Superior temporal gyrus (tissue), 1 donor: ENCODE results near the gene RFLNA.
A peak's percentile ranks its signal among the peaks of the same experiment; 100 is the strongest.
"Not testable (repeated sequence)": the region's sequence is repeated elsewhere in the genome, so short reads cannot be mapped to it uniquely, and the experiment has no call there.

Experiments used
- DNase-seq: peaks from one replicate; pipeline ENCODE4 v3.0.0-alpha.2; 2016; ENCODE audit errors: extremely low spot score

Gene RFLNA

DNA sequence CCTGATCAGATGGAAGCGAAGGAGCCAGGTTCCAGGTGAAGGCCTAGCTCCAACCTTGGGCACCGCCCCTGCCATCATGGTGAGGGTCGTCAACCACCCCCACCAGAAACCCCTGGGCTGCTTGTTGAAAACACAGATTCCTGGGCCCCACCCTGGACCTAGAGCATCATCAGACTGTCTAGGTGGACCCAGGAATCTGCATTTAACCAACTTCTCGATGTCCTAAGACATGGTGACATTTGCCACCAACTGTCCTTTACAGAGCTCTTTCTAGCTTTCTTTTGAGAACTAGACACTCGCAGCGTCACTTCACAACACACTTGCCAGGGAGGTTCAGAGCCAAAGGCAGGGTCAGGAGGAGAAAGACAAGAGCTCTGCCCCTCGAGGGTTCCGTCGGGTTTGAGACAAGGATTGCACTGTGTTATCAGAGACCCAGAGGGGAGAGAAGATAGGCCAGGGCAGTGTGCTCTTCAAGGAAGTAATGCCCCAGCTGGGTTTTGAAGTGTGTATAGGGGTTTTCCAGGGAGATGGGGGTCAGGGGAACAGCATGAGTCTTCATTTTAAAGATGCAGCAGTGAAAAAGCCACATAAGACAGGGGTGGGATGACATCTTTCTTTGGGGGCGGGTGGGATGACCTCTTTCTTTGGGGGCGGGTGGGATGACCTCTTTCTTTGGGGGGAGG lies 24.6 kb downstream of the RFLNA start:
- no peak for DNase-seq

DNA sequence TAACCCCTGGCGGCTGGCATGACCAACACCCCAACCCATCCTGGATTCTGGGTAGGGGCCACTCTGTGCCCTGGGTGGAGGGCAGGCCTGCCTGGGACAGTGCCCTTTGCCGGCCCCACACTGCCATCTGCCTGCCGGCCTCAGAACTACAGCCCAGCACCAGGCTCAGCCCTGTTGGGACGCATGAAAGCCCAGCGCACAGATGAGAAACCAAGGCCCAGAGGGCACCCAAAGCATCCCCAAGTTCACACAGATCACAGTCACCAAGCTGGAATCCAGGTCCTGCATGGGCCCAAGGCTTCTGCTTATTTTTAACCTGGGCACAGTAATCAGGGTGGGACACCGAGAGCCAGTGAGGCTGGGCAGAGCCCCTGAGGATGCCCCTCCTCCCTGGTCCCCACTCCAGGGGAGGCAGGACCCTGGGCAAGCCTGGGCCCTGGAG lies 26.2 kb downstream of the RFLNA start:
- peak; percentile 81 for DNase-seq

DNA sequence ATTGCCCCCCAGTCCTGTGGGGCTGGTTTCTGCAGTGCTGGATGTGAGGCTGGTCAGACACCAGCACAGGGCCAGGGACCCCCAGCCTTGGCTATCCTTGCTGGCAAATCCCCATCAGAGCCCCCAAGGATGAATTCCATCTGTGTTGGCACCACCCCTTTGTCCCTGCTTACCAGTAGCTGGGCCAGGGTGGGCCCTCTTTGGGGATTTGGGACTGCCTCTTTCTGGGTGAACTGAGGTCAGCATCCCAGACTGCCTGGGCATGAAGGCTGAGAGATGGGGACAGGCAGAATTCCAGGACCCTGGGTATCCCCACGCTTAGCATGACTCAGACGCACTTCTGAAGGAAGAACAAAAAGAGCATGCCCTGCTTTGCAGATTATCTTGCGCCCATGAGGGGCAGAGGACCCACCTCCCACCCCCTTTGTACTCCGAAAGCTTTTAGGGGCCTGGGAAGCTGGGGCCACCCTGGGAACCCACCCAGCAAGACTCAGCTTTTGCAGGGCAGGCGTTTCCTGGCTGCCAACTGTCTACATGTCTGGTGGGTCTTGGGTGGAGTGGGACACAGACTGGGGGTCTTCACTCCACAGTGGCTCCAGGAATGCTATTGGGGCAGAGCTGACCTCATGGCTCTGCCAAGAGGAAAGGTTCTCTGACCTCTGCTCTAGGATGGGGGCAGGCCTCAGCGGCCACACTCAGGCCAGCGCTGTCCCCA lies 26.8 kb downstream of the RFLNA start:
- no peak for DNase-seq

DNA sequence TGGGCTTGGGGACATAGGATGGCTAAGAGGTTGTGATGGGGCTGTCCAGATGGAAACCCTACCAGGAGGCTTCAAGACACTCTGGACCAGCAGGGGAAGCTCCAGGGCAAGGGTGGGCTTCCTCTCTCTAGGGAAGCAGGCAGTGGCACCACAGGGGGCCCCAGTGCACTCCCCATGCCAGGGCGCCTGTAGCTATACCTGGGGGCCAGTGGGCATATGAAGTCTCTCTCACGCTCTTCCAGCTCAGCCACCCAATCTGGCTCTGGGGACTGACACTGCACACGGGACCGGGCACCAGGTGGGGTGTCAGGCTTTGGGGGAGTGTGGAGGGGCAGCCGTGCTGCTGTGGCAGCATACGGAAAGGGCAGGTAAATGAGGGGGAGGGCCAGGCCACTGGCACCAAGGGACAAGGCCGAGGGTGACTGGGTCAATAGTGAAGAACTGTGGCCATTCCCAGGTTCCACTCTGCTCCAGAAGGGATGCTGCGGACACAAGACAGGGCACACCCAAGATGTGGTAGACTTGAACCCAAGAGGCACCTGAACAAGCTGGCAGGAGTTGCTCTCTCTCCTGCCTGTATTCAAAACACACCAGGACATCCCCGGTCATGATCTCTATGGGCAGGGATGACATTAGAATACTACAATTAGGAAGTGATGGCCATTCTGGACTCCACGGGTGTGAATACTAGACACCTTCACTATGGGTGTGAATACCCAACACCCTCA lies 27.5 kb downstream of the RFLNA start:
- no peak for DNase-seq

DNA sequence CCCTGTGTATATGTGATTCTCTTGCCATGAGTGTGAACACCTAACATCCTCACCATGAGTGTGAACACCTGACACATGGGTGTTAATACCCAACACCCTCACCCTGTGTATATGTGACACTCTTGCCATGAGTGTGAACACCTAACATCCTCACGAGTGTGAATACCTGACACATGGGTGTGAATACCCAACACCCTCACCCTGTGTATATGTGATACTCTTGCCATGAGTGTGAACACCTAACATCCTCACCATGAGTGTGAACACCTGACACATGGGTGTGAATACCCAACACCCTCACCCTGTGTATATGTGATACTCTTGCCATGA lies 28.1 kb downstream of the RFLNA start:
- DNase-seq = not testable (repeated sequence)

DNA sequence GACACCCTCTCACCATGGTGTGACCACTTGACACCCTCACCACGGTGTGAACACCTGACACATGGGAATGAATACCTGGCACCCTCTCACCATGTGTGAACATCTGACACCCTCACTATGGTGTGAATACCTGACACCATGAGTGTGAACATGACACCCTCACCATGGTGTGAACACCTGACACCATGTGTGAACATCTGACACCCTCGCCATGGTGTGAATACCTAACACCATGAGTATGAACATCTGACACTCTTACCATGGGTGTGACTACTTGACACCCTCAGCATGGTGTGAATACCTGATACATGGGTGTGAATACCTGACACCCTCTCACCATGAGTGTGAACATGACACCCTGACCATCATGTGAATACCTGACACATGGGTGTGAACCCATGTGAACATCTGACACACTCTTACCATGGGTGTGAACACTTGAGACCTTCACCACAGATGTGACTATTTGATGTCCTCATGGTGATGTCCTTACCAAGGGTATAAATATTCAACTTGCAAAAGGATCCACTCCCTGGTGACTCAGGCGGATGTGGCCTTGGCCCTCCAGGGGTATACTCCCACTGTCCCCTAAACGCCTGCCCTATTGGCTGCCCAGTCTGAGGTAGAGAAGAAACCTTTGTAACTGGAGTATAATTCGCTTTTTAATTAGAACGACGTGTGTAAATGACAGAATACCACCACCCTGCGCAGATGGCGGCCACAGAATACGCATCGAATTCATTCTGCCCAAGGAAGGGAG lies 29.1 kb downstream of the RFLNA start:
- DNase-seq = no peak

DNA sequence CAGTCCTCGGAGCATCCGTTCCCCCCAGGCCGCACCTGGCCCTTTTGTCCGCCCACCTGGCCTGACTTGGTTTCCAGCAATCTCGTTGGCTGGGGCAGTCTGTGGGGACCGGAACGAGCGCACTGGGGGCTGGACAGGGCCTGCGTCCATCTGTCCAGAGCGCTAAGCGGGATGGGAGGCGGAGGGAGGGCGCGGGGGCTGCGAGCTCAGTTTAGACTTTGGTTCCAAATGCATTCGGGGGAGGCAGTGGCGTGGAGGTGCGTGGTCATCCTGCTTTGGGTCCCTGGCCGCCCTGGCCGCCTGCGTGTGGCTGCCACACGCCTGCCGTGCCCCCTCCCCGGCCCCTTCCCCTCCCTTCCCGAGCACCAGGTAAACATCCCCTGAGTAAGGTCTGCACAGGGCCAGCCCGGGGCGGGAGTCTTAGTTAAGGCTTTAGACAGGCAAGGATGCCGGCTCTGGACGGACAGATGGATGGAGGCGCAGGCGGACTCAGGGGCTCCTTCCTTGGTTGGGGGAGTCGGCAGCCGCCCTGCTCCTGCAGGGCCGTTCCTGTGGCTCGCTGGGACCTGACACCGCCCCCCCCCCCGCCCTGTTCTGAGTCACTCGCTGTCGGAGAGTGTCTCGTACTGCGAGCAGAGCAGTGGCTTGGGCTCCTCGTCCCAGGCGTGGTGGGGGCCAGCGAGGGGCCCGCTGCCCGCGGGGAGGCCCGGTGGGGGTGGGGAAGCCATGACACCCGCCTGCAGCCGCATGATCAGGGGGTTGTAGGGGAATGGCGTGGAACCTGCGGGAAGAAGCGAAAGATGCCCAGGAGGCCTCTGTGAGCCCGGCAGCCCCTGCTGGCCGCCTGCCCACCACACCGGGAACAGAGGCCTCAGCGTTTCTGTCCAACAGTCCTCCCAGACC lies 30.2 kb downstream of the RFLNA start:
- no peak for DNase-seq

DNA sequence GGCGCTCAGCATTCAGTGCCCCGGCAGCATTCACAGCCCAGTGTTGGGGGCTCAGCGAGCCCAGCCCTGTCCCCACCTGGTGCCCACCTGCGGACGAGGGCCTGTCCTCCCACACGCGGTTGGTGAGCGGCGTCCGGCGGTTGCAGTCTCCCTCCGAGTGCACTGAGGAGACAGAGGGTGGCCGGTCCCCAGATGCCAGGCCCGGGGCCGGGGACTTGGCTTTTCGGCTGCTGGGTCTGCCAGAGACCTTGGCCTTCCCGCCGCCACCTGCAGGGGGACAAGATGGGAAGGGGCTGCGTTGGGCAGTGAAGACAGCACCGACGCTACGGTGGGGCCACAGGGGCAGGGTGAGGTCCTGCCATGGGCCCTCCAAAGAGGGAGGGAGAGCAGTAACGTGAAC lies 31.2 kb downstream of the RFLNA start:
- DNase-seq = no peak

DNA sequence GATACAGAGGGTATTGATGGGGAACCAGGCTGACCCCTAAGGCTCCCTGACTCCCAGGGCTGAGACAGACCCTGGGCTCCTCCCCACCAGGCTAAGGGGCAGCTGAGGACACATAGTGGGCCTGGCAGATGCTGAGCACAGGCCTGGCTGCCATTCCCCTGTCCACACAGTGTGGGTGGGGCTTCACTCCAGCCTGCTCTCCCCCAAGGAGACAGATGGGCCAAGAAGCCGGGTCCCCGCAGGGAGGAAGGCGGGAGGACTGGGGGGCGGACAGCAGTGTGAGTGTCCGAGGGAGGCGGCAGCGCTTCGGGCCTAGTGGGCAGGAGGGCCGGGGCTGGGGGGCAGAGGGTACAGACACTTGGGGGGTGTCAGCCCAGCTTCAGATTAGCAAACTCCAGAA lies 32.0 kb downstream of the RFLNA start:
- DNase-seq = no peak

DNA sequence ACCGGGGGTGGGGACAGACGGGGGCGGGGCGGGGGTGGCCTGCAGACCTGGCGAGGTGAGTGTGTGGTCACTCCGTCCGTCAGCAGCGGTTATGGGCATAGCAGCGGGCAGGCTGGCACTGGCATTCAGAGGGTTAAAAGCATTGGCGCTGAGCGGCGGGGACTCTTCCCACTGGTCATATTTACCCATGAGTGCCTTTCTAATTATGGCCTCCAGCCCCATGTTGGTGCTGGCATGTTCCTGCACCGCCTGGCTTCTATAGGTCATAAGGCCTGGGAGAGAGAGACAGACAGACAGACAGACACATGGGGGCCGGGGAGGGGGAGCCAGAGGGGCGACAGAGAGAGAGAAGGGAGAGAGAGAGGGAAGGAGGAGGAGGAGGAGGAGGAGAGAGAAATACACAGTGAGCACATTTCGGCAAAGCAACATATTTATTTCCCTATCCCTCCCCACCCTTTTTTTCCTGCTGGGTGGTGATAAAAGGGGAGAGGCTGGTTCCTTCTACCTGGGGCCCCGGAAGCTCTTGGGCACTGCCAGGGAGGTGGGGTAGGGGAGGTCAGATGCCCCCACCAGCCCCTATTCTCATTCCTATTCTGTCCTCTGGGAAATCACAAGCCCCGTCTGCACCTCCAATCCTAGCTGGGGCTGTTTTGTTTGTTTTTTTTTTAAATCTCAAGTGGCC lies 32.6 kb downstream of the RFLNA start:
- DNase-seq = no peak

DNA sequence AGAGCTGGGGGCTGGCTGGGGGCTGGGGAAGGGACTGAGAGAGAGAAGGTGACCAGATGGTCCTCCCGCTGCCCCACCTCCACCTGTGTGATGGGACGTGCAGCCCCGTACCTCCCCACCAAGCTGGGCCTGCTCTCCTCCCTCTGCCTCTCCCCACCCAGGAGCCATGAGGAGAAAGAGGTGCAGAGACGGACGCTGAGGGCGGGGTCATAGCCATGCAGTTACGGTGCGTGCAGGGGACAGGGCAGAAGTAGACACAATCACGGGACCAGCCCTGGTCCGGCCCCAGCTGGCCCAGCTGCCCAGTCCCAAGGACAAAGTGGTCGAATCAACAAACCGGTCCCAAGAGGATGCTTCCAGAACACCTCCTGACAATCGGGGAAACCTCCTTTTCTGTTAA lies 33.2 kb downstream of the RFLNA start:
- no peak for DNase-seq

DNA sequence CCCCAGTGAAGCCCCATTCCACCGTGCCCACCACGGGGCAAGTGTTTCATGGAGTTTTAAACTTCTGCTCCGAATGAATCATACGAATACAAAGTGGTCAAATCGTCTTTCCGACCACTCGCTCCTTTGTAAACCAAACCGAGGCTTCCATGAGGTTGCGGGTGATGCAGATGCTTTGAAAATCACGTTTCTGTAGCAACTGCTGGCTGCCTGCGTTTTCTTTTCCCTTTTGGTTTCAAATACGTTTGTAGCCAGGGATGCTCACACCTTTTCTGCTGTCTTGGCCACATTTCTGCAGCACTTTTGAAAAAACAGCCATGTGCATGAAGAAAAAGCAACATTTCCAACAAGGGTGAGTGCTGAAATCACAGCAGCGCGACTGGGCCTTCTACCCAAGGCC lies 33.7 kb downstream of the RFLNA start:
- DNase-seq = peak; percentile 29

DNA sequence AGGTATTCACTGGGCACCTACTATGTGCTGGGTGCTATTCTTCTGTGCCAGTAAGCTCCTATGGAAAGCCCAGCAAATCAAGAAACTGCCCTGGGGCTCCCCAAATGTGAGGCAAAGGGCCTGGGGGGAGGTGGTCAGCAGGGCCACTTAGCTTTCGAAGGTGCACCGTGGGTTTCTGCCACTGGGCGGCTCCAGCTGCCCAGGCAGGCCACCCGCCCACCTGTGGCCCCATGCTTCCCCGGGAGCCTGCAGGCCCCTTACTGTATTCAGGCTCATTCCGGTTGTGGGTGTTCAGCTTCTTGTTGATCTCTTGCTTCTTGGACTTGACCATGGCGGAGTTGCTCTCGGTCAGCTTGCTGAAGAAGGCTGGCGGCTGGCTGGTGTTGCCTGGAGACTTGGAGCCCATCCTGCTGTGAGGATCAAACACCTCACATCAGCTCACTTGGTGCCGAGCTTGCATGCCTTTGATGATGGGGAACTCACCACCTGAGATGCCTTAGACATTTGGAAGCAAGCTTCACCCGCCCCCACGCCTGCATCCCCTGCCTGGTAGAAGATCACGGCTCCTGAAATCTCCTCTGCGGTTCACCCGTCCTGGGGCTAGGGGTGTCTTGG lies 37.3 kb downstream of the RFLNA start:
- DNase-seq = no peak

DNA sequence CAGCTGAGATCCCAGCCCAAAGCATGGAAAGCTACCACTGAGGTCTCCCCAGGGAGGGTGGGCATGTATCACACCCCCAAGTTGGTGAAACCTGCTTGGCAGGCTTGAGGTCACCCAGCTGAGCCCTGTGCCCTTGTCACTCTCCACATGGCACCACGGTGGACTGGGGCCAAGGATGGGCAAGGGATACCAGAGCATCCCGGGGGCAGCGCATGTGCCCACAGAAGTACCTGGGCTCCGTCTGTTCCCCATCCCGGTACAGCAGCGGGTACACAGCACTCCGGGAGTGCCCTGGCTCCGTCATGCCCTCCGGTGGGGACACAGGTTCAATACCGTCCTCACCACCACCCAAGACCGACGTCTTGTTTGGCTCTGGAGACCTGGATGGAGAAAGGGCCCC lies 38.0 kb downstream of the RFLNA start:
- DNase-seq = no peak

DNA sequence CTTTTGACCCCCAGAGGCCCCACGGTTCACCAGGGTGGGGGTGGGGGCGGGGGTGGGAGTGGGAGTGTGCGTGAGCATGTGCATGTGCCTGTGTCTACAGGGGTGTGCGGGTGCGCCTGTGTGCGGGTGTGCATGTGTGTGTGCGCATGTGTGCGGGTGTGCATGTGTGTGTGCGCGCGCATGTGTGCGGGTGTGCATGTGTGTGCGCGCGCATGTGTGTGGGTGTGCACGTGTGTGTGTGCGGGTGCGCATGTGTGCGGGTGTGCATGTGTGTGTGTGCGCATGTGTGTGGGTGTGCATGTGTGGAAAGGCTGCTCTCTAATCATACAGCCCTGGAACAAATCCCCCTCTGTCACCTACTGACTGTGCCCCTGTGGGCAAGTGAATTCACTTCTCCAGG lies 38.8 kb downstream of the RFLNA start:
- DNase-seq = no peak

DNA sequence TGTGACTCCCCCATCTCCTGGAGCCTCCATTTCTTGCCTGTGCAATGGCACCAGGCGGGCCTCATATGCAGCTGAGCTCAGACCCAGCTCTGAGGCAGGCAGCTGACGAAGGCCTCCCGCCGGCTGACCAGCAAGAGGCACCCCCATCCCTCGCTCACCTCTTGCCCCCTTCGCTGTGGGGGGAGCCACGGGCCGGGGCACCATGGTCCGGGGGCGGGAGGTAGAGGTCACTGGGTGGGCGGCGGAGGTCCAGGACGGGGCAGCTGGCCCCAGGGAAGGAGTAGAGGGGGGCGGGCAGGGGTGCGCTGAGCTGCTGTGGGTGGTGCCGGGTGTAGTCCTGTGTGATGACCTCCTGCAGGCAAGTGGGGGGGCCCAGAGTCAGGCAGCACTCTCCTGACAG lies 39.4 kb downstream of the RFLNA start:
- no peak for DNase-seq

DNA sequence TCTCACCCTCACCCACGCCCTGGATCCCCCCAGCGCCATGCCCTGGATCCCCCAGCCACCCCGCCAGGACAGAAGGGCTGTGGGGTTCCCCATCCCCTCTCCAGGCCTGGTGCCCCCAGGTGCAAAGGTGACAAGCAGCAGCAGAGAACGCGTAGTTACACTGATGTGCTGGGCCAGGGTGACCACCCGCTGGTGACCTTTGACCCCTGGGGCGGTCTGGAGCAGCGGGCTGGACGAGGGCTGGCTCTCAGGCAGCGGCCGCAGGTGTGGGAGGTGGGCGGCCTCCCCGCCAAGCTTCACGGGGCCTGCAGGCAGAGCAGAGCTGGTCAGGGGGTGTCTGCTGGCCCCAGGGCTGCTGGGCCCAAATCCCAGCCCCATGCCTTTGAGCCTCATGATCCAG lies 40.1 kb downstream of the RFLNA start:
- DNase-seq = no peak

DNA sequence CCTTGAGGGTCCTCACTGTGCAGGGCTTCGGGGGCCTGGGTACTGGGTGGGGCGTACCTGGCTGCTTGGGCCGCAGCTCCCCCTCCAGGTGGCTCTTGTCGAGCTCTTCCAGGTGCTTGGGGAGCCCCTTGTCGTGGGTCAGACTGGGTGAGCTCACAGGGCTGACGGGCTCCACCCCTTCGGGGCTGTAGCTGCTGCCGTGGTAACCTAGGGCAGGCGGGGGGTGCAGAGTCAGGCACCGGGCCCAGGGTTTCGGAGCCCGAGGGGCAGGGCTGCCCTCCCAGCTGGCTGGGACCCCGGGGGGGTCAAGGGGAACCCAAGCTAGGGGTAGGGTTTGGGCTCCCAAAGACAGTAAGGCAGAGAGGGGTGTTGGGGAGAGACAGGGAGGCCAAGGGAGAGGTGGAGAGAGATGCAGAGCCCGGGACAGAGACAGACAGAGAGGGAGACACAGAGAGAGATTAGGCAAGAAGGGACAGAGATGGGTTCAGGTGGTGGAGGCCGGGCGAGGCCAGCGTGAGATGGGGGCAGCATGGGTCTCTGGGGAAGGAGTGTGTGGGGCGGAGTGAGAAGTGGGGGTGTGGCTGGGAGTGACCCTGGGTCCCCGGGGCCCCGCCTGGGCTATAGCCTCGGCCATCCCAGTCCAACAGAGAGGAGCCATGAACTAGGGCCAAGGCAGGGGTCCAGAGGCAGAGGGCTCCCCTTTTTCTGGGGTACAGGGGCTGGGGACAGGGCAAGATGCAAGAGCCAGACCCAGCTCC lies 40.7 kb downstream of the RFLNA start:
- DNase-seq = no peak

DNA sequence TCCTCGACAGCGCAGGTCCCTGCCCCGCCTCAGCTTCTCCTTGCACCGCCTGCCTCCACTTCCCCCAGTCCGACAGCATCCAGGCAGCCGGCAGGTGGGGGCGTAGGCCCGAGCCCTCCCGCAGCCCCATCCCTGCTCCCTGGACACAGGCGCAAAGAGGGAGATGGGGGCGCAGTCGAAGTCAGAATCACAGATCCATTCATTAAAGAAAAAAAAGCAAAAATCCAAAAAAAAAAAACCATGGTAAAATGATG lies 41.2 kb downstream of the RFLNA start:
- DNase-seq = no peak
